Measurements from ENCODE around the gene JAK3. TPM values are rescaled to one million over a fixed set of nuclear protein-coding genes. Genes with fewer than 3 reads are reported as not detected.

Gene JAK3
- total and polyA plus RNA-seq, 2 donors (not counting 3 experiments of a cell fraction or from before 2014, with no cell fraction given): 3.1 to 3.8 TPM

- no peak for FAIRE-seq
- intact Hi-C loops (cut with micrococcal nuclease) (no loop called here), dilution Hi-C loops (cut with MboI; ENCODE audit: extremely low pct_ligation_motif_present, low sequenced_read_pairs) (no loop called here)
- Histone ChIP-seq H2AFZ (ENCODE audit: low read depth, low read length) (no peak overlapping the region), H3K36me3 (ENCODE audit: control insufficient read depth in 2 of 2, extremely low read depth in 1 of 2, insufficient read depth in 2 of 2, low read length in 2 of 2) (no peaks in the 10 kb centered on the region), H3K4me1 (ENCODE audit: control insufficient read depth, extremely low read depth, insufficient read depth, low read length) (no peaks in the 10 kb centered on the region), H3K4me2 (ENCODE audit: insufficient read depth, low read length) (no peak overlapping the region), H3K9ac (replicated peaks; ENCODE audit: extremely low read depth, insufficient read depth, low read length) (no peak overlapping the region), H3K27ac (ENCODE audit: insufficient read depth, low read depth, low read length) (no peak overlapping the region), H3K9me3 (replicated peaks; ENCODE audit: control insufficient read depth, insufficient read depth, low read length) (no peaks in the 10 kb centered on the region), H3K9me1 (replicated peaks; ENCODE audit: control insufficient read depth, extremely low read depth, insufficient read depth, low read length) (no peaks in the 10 kb centered on the region), H3K79me2 (ENCODE audit: control insufficient read depth, insufficient read depth, low read length) (no peaks in the 10 kb centered on the region), H3K27me3 (ENCODE audit: control insufficient read depth in 2 of 2, insufficient read depth in 2 of 2, low read length in 2 of 2) (no peaks in the 10 kb centered on the region), H4K20me1 (replicated peaks; ENCODE audit: control insufficient read depth, extremely low read depth, insufficient read depth, low read length) (no peaks in the 10 kb centered on the region), H3K4me3 (replicated peaks in 1 of 3; ENCODE audit: insufficient read depth in 1 of 3, low read depth in 1 of 3, low read length in 3 of 3) (no peak overlapping the region)
- ChIA-PET POLR2A (no interaction called here), CTCF (interaction anchor here (1.5 to 1.9 kb wide), 2 partner anchors 21 to 37 kb away, joined by 5 to 6 read pairs; no protein-coding TSS in a partner anchor)
- no peak for DNase-seq (ENCODE audit: low read depth, low spot score)
- no TSS peak for BruUV-seq (replicated peaks)
- TF ChIP-seq JUN (IDR thresholded peaks at IDR 0.05; ENCODE audit: borderline replicate concordance, insufficient read depth, insufficient read length, low read depth) (no peak), GATA2 (IDR thresholded peaks at IDR 0.05; ENCODE audit: insufficient read depth, insufficient read length, low read depth, low read length) (no peak), POLR2A (IDR thresholded peaks at IDR 0.05; ENCODE audit: low read depth, low read length) (no peak), FOS (IDR thresholded peaks at IDR 0.05; ENCODE audit: borderline replicate concordance, insufficient read depth, low read length) (no peak), EZH2 (IDR thresholded peaks at IDR 0.05; ENCODE audit: borderline replicate concordance, low read depth, low read length, severe bottlenecking) (no peak), POLR2AphosphoS5 (IDR thresholded peaks at IDR 0.05; ENCODE audit: insufficient read depth, low read depth, low read length) (no peak), MYC (IDR thresholded peaks at IDR 0.05; ENCODE audit: low read depth, low read length) (no peak)
- TF ChIP-seq, protein P1, sequence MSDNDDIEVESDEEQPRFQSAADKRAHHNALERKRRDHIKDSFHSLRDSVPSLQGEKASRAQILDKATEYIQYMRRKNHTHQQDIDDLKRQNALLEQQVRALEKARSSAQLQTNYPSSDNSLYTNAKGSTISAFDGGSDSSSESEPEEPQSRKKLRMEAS (IDR thresholded peaks at IDR 0.05; ENCODE audit: insufficient read depth, insufficient read length): no peak
Measured at GRCh38 chr19:17803264-17803896, 44.4 kb downstream of the JAK3 start.

Measured in endothelial cell of umbilical vein (primary cell).